NCI-H82 (cell line): ENCODE measurements around the gene HYI.
A peak's percentile ranks its signal among the peaks of the same experiment; 100 is the strongest.
"Not testable (repeated sequence)": the region's sequence is repeated elsewhere in the genome, so short reads cannot be mapped to it uniquely, and the experiment has no call there.

Source experiments
- DNase-seq: peaks from one replicate; lab custom pipeline; 2025; lab: John Stamatoyannopoulos, UW

HYI gene

GRCh38 chr1:43464681-43465504 is 11.2 kb upstream of the HYI start:
- peak; percentile 47 for DNase-seq

GRCh38 chr1:43463479-43463878 is 9.7 kb upstream of the HYI start:
- DNase-seq = no peak

- DNase-seq = no peak
These were observed 7.4 kb upstream of the HYI start for GRCh38 chr1:43460988-43461693.

GRCh38 chr1:43458379-43458778 is 4.6 kb upstream of the HYI start:
- not testable (repeated sequence) for DNase-seq

- no peak for DNase-seq
These were observed 1.6 kb upstream of the HYI start for GRCh38 chr1:43455213-43455889.

GRCh38 chr1:43454270-43455011 is 710 bp upstream of the HYI start:
- DNase-seq = peak; percentile 45

- DNase-seq = no peak
These were observed 816 bp downstream of the HYI start for GRCh38 chr1:43452789-43453441.

GRCh38 chr1:43451701-43452532 is 1.8 kb downstream of the HYI start:
- DNase-seq = no peak

GRCh38 chr1:43451157-43451591 is 2.6 kb downstream of the HYI start:
- no peak for DNase-seq

- no peak for DNase-seq
These were observed 3.3 kb downstream of the HYI start for GRCh38 chr1:43450251-43450941.

GRCh38 chr1:43449708-43450069 is 4.0 kb downstream of the HYI start:
- no peak for DNase-seq

- no peak for DNase-seq
These were observed 4.6 kb downstream of the HYI start for GRCh38 chr1:43448955-43449707.

- no peak for DNase-seq
These were observed 5.6 kb downstream of the HYI start for GRCh38 chr1:43447891-43448708.

- no peak for DNase-seq
These were observed 6.6 kb downstream of the HYI start for GRCh38 chr1:43446881-43447835.

- DNase-seq = no peak
These were observed 7.4 kb downstream of the HYI start for GRCh38 chr1:43446388-43446740.

- DNase-seq = no peak
These were observed 7.9 kb downstream of the HYI start for GRCh38 chr1:43445606-43446387.

GRCh38 chr1:43444836-43445235 is 8.9 kb downstream of the HYI start:
- DNase-seq = peak; percentile 33
